Tibial nerve (tissue), 4 donors: ENCODE measurements around the gene PCDHB7.
"Not testable (repeated sequence)": the region's sequence is repeated elsewhere in the genome, so short reads cannot be mapped to it uniquely, and the experiment has no call there.

Source experiments
- CTCF ChIP-seq, 5 experiments: fragments of 200-600 bp in 3 of 5; fragments of 450-650 bp in 2 of 5; sonication (generic) in 3 of 5; IDR thresholded peaks; one replicate each; pipeline ENCODE4 v1.5.1; 2016 to 2019; ENCODE audit warnings: antibody characterized with exemption in 5 of 5, mild to moderate bottlenecking in 3 of 5, moderate library complexity in 2 of 5
- EP300 ChIP-seq, 2 donors: sonication (generic); formaldehyde crosslinking; IDR thresholded peaks; one replicate each; pipeline ENCODE4 v1.6.1; 2017; ENCODE audit warnings: antibody characterized with exemption in 2 of 2, mild to moderate bottlenecking in 1 of 2
- POLR2A ChIP-seq, 2 donors: fragments of 450-650 bp; IDR thresholded peaks; one replicate each; pipeline ENCODE4 v1.6.1; 2017; ENCODE audit warnings: antibody characterized with exemption in 2 of 2, mild to moderate bottlenecking in 2 of 2, moderate library complexity in 2 of 2

- not testable (repeated sequence) for TF ChIP-seq CTCF, EP300, POLR2A (IDR thresholded peaks at IDR 0.05)
Observed at GRCh38 chr5:141189131-141189530, 16.7 kb downstream of the PCDHB7 start.
